Esophagus squamous epithelium (tissue), 4 donors: ENCODE data around the gene MRPL51.

Source experiments
- CTCF ChIP-seq, 6 experiments: fragments of 450-650 bp in 4 of 6; fragments of 200-600 bp in 2 of 6; sonication (generic) in 2 of 6; IDR thresholded peaks; one replicate each; pipeline ENCODE4 v1.5.1; 2016 to 2019; ENCODE audit warnings: antibody characterized with exemption in 6 of 6, mild to moderate bottlenecking in 4 of 6, moderate library complexity in 4 of 6
- POLR2A ChIP-seq, 4 donors: fragments of 450-650 bp; IDR thresholded peaks; one replicate each; pipeline ENCODE4 v1.6.1; 2017; ENCODE audit warnings: antibody characterized with exemption in 4 of 4, mild to moderate bottlenecking in 4 of 4, moderate library complexity in 3 of 4

DNA sequence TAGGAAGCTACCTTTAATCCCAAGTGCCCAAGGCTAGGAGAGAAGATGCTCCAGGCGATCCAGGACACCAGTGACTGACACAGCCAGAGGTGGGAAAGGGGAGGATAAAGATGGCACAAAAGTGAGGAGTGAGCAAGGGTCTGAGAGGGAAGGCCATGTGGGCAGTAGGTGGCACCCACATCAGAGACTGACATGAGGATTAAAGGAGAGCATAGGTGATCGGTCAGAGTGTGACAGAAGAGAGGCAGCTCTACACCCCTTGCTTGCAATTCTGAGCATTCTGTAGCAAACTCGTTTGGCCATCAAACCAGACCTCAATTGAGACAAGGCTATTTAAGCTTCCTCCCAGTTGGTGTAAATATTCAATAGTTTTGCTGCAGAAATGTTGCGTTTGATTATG, 49.0 kb downstream of the MRPL51 start:
- no peak for TF ChIP-seq CTCF (IDR thresholded peaks at IDR 0.05)
- no peak for TF ChIP-seq POLR2A (IDR thresholded peaks at IDR 0.05)
